ENCODE results near the gene POLE3.

POLE3 gene

GRCh38 chr9:113428062-113428615 lies 17.7 kb upstream of the POLE3 start:
- Histone ChIP-seq H3K4me3 (ENCODE audit: low read length, poor library complexity, severe bottlenecking) (peak overlapping the region; percentile 13), H3K9me3 (ENCODE audit: insufficient read depth, low read depth, low read length) (no peaks in the 10 kb centered on the region), H3K4me2 (ENCODE audit: low read depth, low read length, poor library complexity, severe bottlenecking) (peak overlapping the region; percentile 54), H4K20me1 (ENCODE audit: insufficient read depth, low read length, poor library complexity, severe bottlenecking) (no peaks in the 10 kb centered on the region), H3K79me2 (ENCODE audit: insufficient read depth, low read length) (no peaks in the 10 kb centered on the region), H3K27me3 (ENCODE audit: insufficient read depth, low read length, poor library complexity, severe bottlenecking) (no peaks in the 10 kb centered on the region), H3K36me3 (ENCODE audit: insufficient read depth, low read length) (no peaks in the 10 kb centered on the region), H2AFZ (ENCODE audit: low read length) (0 out of 2 replicates have a peak overlapping the region, but pooled peaks have one; percentile 41), H3K4me1 (ENCODE audit: insufficient read depth, low read length, poor library complexity, severe bottlenecking) (peaks cover 43% of the 10 kb centered on the region), H3F3A (ENCODE audit: low read depth) (no peaks in the 10 kb centered on the region), H3K9me2 (replicated peaks; ENCODE audit: low read depth, low read length) (no peaks in the 10 kb centered on the region), H3K9ac (ENCODE audit: low read depth, low read length, poor library complexity, severe bottlenecking) (peak overlapping the region; percentile 35)
- TF ChIP-seq EZH2phosphoT487 (IDR thresholded peaks at IDR 0.05; ENCODE audit: borderline replicate concordance) = no peak
- TF ChIP-seq CTCF (conservative IDR thresholded peaks at IDR 0.05; ENCODE audit: low read length) = no peak

DNA sequence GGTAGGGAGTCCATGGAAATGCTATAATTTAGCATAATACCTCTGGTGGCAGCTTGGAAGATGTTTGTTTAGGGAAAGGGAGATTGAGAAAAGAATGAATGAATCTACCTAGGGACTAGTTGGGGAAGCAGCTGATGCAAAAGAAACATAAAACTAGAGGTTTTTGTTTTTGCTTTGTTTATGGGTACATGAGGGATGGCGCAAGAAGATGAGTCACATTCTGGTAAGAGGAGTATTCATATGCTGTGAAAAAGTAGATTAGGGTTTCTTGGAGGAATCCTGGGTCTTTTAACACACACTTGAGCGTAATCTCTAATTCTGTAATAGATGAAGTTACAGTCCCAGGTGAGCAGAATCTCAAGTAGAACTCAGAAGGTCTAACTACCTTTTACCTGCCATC lies 17.2 kb upstream of the POLE3 start:
- H3K4me2 ChIP-seq (ENCODE audit: low read depth, low read length, poor library complexity, severe bottlenecking) = peak overlapping the region; percentile 54
- H3K9ac ChIP-seq (ENCODE audit: low read depth, low read length, poor library complexity, severe bottlenecking) = peak overlapping the region; percentile 35

GRCh38 chr9:113426701-113427100 lies 16.2 kb upstream of the POLE3 start:
- peak overlapping the region; percentile 87 for H3K4me2 ChIP-seq (ENCODE audit: low read depth, low read length, poor library complexity, severe bottlenecking)
- no peaks in the 10 kb centered on the region for H3K79me2 ChIP-seq (ENCODE audit: insufficient read depth, low read length)
- H4K20me1 ChIP-seq (ENCODE audit: insufficient read depth, low read length, poor library complexity, severe bottlenecking) = no peaks in the 10 kb centered on the region
- H3K4me1 ChIP-seq (ENCODE audit: insufficient read depth, low read length, poor library complexity, severe bottlenecking) = peaks cover 43% of the 10 kb centered on the region
- H2AFZ ChIP-seq (ENCODE audit: low read length) = no peak overlapping the region
- no peaks in the 10 kb centered on the region for H3K9me2 ChIP-seq (replicated peaks; ENCODE audit: low read depth, low read length)
- H3K36me3 ChIP-seq (ENCODE audit: insufficient read depth, low read length) = no peaks in the 10 kb centered on the region
- H3K4me3 ChIP-seq (ENCODE audit: low read length, poor library complexity, severe bottlenecking) = peak overlapping the region; percentile 63
- H3F3A ChIP-seq (ENCODE audit: low read depth) = no peaks in the 10 kb centered on the region
- H3K27me3 ChIP-seq (ENCODE audit: insufficient read depth, low read length, poor library complexity, severe bottlenecking) = no peaks in the 10 kb centered on the region
- TF ChIP-seq CTCF (conservative IDR thresholded peaks at IDR 0.05; ENCODE audit: low read length) (no peak), EZH2phosphoT487 (IDR thresholded peaks at IDR 0.05; ENCODE audit: borderline replicate concordance) (no peak)
- peak overlapping the region; percentile 70 for H3K9ac ChIP-seq (ENCODE audit: low read depth, low read length, poor library complexity, severe bottlenecking)
- H3K9me3 ChIP-seq (ENCODE audit: insufficient read depth, low read depth, low read length) = no peaks in the 10 kb centered on the region

More for the DNA sequence above, 17.2 kb upstream of the POLE3 start:
- Histone ChIP-seq H3K27me3 (ENCODE audit: insufficient read depth, low read length, poor library complexity, severe bottlenecking) (no peaks in the 10 kb centered on the region), H3K9me2 (replicated peaks; ENCODE audit: low read depth, low read length) (no peaks in the 10 kb centered on the region), H3K9me3 (ENCODE audit: insufficient read depth, low read depth, low read length) (no peaks in the 10 kb centered on the region), H3K4me1 (ENCODE audit: insufficient read depth, low read length, poor library complexity, severe bottlenecking) (peaks cover 43% of the 10 kb centered on the region), H4K20me1 (ENCODE audit: insufficient read depth, low read length, poor library complexity, severe bottlenecking) (no peaks in the 10 kb centered on the region), H3K79me2 (ENCODE audit: insufficient read depth, low read length) (no peaks in the 10 kb centered on the region), H3K4me3 (ENCODE audit: low read length, poor library complexity, severe bottlenecking) (peak overlapping the region; percentile 13), H2AFZ (ENCODE audit: low read length) (no peak overlapping the region), H3K36me3 (ENCODE audit: insufficient read depth, low read length) (no peaks in the 10 kb centered on the region), H3F3A (ENCODE audit: low read depth) (no peaks in the 10 kb centered on the region)
- TF ChIP-seq CTCF (conservative IDR thresholded peaks at IDR 0.05; ENCODE audit: low read length) = no peak
- TF ChIP-seq EZH2phosphoT487 (IDR thresholded peaks at IDR 0.05; ENCODE audit: borderline replicate concordance) = no peak

Data from Loucy (cell line).